Measurements from ENCODE around the gene SUPT7L.

DNA sequence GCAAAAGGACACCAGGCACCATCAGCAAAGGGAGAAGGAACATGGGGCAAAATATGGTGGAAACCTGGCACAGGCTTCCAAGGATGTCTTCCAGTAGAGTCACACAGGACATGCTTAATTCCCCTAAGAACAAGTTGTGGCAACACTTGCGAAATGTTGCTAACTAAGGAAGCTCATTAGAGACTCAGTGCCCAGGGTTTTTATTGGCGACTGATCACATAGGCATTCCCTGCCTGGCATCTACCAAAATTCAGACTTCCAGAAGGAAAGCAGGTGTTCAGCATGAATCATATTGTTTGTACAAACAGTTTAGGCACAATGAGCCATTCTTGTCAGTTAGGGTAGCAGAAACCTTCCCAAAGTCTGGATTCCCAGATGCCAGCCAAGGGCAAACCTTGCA, 26.0 kb upstream of the SUPT7L start:
- TF ChIP-seq, protein P1, sequence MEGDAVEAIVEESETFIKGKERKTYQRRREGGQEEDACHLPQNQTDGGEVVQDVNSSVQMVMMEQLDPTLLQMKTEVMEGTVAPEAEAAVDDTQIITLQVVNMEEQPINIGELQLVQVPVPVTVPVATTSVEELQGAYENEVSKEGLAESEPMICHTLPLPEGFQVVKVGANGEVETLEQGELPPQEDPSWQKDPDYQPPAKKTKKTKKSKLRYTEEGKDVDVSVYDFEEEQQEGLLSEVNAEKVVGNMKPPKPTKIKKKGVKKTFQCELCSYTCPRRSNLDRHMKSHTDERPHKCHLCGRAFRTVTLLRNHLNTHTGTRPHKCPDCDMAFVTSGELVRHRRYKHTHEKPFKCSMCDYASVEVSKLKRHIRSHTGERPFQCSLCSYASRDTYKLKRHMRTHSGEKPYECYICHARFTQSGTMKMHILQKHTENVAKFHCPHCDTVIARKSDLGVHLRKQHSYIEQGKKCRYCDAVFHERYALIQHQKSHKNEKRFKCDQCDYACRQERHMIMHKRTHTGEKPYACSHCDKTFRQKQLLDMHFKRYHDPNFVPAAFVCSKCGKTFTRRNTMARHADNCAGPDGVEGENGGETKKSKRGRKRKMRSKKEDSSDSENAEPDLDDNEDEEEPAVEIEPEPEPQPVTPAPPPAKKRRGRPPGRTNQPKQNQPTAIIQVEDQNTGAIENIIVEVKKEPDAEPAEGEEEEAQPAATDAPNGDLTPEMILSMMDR (IDR thresholded peaks at IDR 0.05) = no peak
- TF ChIP-seq POLR2A (IDR thresholded peaks at IDR 0.05) = no peak

Measured in right lobe of liver (tissue), 4 donors.